ENCODE results near the gene EDEM3.

EDEM3 gene

DNA sequence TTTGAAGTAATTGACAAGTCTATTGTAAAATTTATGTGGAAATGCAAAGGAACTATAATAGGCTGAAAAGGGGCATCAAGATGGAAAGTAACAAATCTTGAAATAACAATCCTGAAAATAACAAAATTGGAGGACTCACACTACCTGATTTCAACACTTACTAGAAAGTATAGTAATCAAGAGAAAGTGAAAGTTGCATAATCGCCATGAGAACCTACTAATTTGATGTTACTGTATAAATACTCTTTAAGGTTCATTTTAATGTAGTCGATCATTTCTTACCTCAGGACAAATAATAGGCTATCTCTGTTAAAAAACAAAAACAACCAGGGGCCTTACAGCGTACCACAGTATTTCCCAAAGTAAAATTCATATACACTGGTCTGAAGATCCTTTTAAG, 71.7 kb downstream of the EDEM3 start:
- TF ChIP-seq FOXP2 (optimal IDR thresholded peaks at IDR 0.05; ENCODE audit: borderline replicate concordance, extremely low read depth, extremely low read length, insufficient read depth) (no peak), POLR2AphosphoS5 (IDR thresholded peaks at IDR 0.05; ENCODE audit: low read depth, low read length) (no peak), TAF1 (IDR thresholded peaks at IDR 0.05; ENCODE audit: borderline replicate concordance, insufficient read depth, low read length) (no peak), SIN3A (IDR thresholded peaks at IDR 0.05; ENCODE audit: borderline replicate concordance, insufficient read depth, low read length) (no peak)
- TF ChIP-seq, protein P1, sequence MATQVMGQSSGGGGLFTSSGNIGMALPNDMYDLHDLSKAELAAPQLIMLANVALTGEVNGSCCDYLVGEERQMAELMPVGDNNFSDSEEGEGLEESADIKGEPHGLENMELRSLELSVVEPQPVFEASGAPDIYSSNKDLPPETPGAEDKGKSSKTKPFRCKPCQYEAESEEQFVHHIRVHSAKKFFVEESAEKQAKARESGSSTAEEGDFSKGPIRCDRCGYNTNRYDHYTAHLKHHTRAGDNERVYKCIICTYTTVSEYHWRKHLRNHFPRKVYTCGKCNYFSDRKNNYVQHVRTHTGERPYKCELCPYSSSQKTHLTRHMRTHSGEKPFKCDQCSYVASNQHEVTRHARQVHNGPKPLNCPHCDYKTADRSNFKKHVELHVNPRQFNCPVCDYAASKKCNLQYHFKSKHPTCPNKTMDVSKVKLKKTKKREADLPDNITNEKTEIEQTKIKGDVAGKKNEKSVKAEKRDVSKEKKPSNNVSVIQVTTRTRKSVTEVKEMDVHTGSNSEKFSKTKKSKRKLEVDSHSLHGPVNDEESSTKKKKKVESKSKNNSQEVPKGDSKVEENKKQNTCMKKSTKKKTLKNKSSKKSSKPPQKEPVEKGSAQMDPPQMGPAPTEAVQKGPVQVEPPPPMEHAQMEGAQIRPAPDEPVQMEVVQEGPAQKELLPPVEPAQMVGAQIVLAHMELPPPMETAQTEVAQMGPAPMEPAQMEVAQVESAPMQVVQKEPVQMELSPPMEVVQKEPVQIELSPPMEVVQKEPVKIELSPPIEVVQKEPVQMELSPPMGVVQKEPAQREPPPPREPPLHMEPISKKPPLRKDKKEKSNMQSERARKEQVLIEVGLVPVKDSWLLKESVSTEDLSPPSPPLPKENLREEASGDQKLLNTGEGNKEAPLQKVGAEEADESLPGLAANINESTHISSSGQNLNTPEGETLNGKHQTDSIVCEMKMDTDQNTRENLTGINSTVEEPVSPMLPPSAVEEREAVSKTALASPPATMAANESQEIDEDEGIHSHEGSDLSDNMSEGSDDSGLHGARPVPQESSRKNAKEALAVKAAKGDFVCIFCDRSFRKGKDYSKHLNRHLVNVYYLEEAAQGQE (IDR thresholded peaks at IDR 0.05; ENCODE audit: insufficient read depth in 1 of 2, low read depth in 2 of 2, low read length in 2 of 2): no peak

DNA sequence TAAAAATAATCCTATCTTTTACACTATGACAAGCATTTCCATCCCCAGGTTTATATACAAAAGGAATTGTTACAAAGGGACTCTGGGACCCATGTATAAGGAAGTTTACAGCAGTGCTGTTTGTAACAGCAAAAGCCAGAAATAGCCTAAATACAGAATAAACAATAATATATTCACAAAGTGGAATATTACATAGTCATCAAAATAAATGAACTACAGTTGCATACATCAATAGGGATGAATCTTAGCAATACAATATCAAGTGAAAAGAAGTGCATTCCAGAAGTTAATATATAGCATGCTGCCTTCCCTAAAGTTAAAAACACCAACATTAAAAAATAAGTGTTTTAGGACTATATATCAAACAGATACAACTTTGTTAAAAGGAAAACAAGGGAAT, 77.3 kb downstream of the EDEM3 start:
- TF ChIP-seq, protein P1 (IDR thresholded peaks at IDR 0.05; ENCODE audit: insufficient read depth in 1 of 2, low read depth in 2 of 2, low read length in 2 of 2): no peak
- TF ChIP-seq SIN3A (IDR thresholded peaks at IDR 0.05; ENCODE audit: borderline replicate concordance, insufficient read depth, low read length) (no peak), TAF1 (IDR thresholded peaks at IDR 0.05; ENCODE audit: borderline replicate concordance, insufficient read depth, low read length) (no peak), POLR2AphosphoS5 (IDR thresholded peaks at IDR 0.05; ENCODE audit: low read depth, low read length) (no peak), FOXP2 (optimal IDR thresholded peaks at IDR 0.05; ENCODE audit: borderline replicate concordance, extremely low read depth, extremely low read length, insufficient read depth) (no peak)

DNA sequence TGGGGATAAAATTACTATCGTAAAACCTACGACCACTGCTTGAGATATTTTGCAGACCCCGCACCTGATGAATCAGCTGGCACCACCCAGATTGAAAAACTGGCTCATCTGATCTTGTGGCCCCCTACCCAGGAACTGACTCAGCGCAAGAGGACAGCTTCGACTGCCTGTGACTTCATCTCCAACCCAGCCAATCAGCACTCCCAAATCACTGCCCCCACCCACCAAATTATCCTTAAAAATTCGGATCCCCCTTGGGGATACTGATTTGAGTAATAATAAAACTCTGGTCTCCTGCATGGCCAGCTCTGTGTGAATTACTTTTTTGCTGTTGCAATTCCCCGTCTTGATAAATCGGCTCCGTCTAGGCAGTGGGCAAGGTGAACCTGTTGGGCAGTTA, 81.4 kb downstream of the EDEM3 start:
- TF ChIP-seq, protein P1 (IDR thresholded peaks at IDR 0.05; ENCODE audit: insufficient read depth in 1 of 2, low read depth in 2 of 2, low read length in 2 of 2): no peak
- TF ChIP-seq TAF1 (IDR thresholded peaks at IDR 0.05; ENCODE audit: borderline replicate concordance, insufficient read depth, low read length) (no peak), POLR2AphosphoS5 (IDR thresholded peaks at IDR 0.05; ENCODE audit: low read depth, low read length) (no peak), FOXP2 (optimal IDR thresholded peaks at IDR 0.05; ENCODE audit: borderline replicate concordance, extremely low read depth, extremely low read length, insufficient read depth) (no peak), SIN3A (IDR thresholded peaks at IDR 0.05; ENCODE audit: borderline replicate concordance, insufficient read depth, low read length) (no peak)

DNA sequence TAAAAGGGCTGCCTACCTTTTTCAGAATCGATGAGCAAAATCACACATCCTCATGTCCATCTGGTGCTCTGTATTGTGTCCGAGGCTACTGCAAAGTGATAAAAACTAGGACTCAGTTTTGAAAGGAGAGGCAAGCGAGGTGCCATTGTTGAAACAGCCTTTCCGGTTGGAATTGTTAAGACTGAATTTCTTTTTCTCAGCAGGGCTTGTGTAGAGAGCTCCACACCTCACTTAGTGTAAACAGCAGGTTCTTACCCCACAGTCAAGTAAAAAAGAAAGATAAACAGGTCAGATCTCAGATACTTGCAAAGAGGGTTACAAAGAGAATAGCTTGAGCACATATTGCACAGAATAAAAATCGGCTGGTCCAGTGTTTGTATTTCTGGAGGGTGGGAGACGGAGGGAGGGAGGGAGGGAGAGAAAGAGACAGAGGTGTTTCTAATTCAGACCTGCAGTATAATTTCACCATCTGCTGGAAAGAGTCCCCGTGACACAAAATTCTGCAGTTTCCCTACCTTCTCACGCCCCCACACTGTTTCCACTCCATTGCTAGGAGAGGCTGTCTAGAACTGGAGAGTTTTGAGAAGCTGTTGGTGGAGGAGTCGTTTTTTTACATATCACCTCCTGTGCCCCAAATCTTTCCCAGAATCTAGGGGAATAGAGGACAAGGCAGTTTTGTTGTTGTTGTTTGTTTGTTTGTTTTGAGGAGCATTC, 82.5 kb downstream of the EDEM3 start:
- TF ChIP-seq, protein P1 (IDR thresholded peaks at IDR 0.05; ENCODE audit: insufficient read depth in 1 of 2, low read depth in 2 of 2, low read length in 2 of 2): no peak
- TF ChIP-seq SIN3A (IDR thresholded peaks at IDR 0.05; ENCODE audit: borderline replicate concordance, insufficient read depth, low read length) (no peak), FOXP2 (optimal IDR thresholded peaks at IDR 0.05; ENCODE audit: borderline replicate concordance, extremely low read depth, extremely low read length, insufficient read depth) (no peak), TAF1 (IDR thresholded peaks at IDR 0.05; ENCODE audit: borderline replicate concordance, insufficient read depth, low read length) (no peak), POLR2AphosphoS5 (IDR thresholded peaks at IDR 0.05; ENCODE audit: low read depth, low read length) (no peak)
